HepG2 (cell line): ENCODE data around the gene MUC15. TPM values are rescaled to one million over a fixed set of nuclear protein-coding genes. Genes with fewer than 3 reads are reported as not detected.

Experiments used
- ATAC-seq: fragments of 200-7000 bp; cut with Tn5 transposase; 3 replicates; pipeline ENCODE4 v1.9.1; 2020; ENCODE audit warnings: mild to moderate bottlenecking, moderate library complexity
- BruUV-seq: library from RNA; stranded (reverse); fragments of 400-500 nt; replicated peaks from 2 replicates; lab custom pipeline; 2021; lab: Mats Ljungman, UMichigan
- CTCF ChIA-PET: fragments of 300-600 bp; formaldehyde crosslinking; extraction: SDS; loops from one replicate; lab custom pipeline; 2021; ENCODE audit warnings: low total read pairs, inconsistent platforms, low intra/inter-chr PET ratio; lab: Yijun Ruan, JAX
- POLR2A ChIA-PET: fragments of 350-600 bp; sonication (Branson Sonifier 250); formaldehyde crosslinking; loops from one replicate; lab custom pipeline; 2020; ENCODE audit warnings: antibody characterized with exemption, inconsistent platforms; lab: Yijun Ruan, JAX
- DNase-seq: peaks from one replicate; pipeline ENCODE4 v3.0.0-alpha.2; 2015; ENCODE audit warnings: low spot score
- FAIRE-seq: peaks from 3 replicates; lab custom pipeline; 2011; peaks lifted over from hg19 to GRCh38; lab: Jason Lieb, UNC
- H2AFZ ChIP-seq: one replicate; pipeline ENCODE4 v1.6.1; 2011; ENCODE audit warnings: low read length, inconsistent platforms
- H3K27ac ChIP-seq: fragments of 300-600 bp; 3 replicates; pipeline ENCODE4 v1.8.0; 2011; ENCODE audit warnings: mixed run types, mild to moderate bottlenecking, mixed read lengths, low read length, inconsistent platforms; ENCODE audit not compliant: insufficient read depth; ENCODE audit errors: extremely low read length
- H3K27me3 ChIP-seq, 2 experiments: fragments of 200-600 bp in 1 of 2; 2 replicates in 1 of 2; 3 replicates in 1 of 2; pipeline versions ENCODE4 v1.6.0 to v1.8.0; 2011; ENCODE audit warnings: low read length in 2 of 2, mild to moderate bottlenecking in 2 of 2, moderate library complexity in 2 of 2, inconsistent platforms in 1 of 2; ENCODE audit not compliant: insufficient read depth in 2 of 2, control insufficient read depth in 1 of 2
- H3K36me3 ChIP-seq, 2 experiments: fragments of 200-600 bp in 1 of 2; replicated peaks in 1 of 2; 2 replicates in 1 of 2; 3 replicates in 1 of 2; pipeline versions ENCODE4 v1.5.1 to v1.8.0; 2011; ENCODE audit warnings: low read length in 2 of 2, inconsistent platforms in 1 of 2; ENCODE audit not compliant: insufficient read depth in 2 of 2, control insufficient read depth in 1 of 2
- H3K4me1 ChIP-seq: 2 replicates; pipeline ENCODE4 v1.5.1; 2012; ENCODE audit warnings: low read length, inconsistent platforms; ENCODE audit not compliant: insufficient read depth
- H3K4me2 ChIP-seq: 2 replicates; pipeline ENCODE4 v1.6.0; 2011; ENCODE audit warnings: low read depth, low read length, inconsistent platforms
- H3K4me3 ChIP-seq, 3 experiments: fragments of 200-600 bp in 1 of 3; sonication (generic), shearing (Covaris generic) in 1 of 3; replicated peaks in 1 of 3; 2 replicates each; pipeline ENCODE4 v1.5.1; 2011 to 2016; ENCODE audit warnings: low read length in 3 of 3, inconsistent platforms in 2 of 3, low read depth in 2 of 3, mild to moderate bottlenecking in 2 of 3, control low read depth in 1 of 3, mixed read lengths in 1 of 3; ENCODE audit not compliant: insufficient read depth in 1 of 3
- H3K79me2 ChIP-seq: one replicate; pipeline ENCODE4 v1.6.1; 2011; ENCODE audit warnings: low read length, inconsistent platforms; ENCODE audit not compliant: insufficient read depth
- H3K9ac ChIP-seq: 2 replicates; pipeline ENCODE4 v1.6.0; 2011; ENCODE audit warnings: mild to moderate bottlenecking, low read depth, low read length, inconsistent platforms; ENCODE audit not compliant: insufficient read depth
- H3K9me3 ChIP-seq: 2 replicates; pipeline ENCODE4 v1.5.1; 2012; ENCODE audit warnings: mild to moderate bottlenecking, low read length
- H4K20me1 ChIP-seq: 2 replicates; pipeline ENCODE4 v1.6.0; 2011; ENCODE audit warnings: inconsistent platforms, mild to moderate bottlenecking, low read length, moderate library complexity; ENCODE audit not compliant: insufficient read depth
- ARNTL ChIP-seq: sonication (generic); formaldehyde crosslinking; IDR thresholded peaks from 2 replicates; pipeline ENCODE4 v1.4.0; 2020; ENCODE audit warnings: mild to moderate bottlenecking, missing genetic modification reagents
- HHEX ChIP-seq: IDR thresholded peaks from 2 replicates; pipeline ENCODE4 v1.6.1; 2016; ENCODE audit warnings: control low read depth
- HNRNPK ChIP-seq: fragments of 200-400 bp; formaldehyde crosslinking; IDR thresholded peaks from 2 replicates; pipeline ENCODE4 v1.6.1; 2018; ENCODE audit warnings: low read length, low read depth, moderate library complexity, mild to moderate bottlenecking; ENCODE audit not compliant: poor library complexity, severe bottlenecking
- POGZ ChIP-seq: sonication (generic); formaldehyde crosslinking; IDR thresholded peaks from 2 replicates; pipeline ENCODE4 v1.4.0; 2020; ENCODE audit warnings: mild to moderate bottlenecking, missing genetic modification reagents
- RFX5 ChIP-seq: IDR thresholded peaks from 2 replicates; pipeline ENCODE4 v1.6.1; 2011; ENCODE audit warnings: low read depth, low read length, improper control_type of control experiment
- RFXAP ChIP-seq: sonication (generic); formaldehyde crosslinking; IDR thresholded peaks from 2 replicates; pipeline ENCODE4 v1.4.0; 2020; ENCODE audit warnings: missing genetic modification reagents, borderline replicate concordance
- SALL2 ChIP-seq: sonication (generic); formaldehyde crosslinking; IDR thresholded peaks from 2 replicates; pipeline ENCODE4 v1.8.1; 2023; ENCODE audit warnings: mild to moderate bottlenecking, missing genetic modification reagents, inconsistent platforms
- SMAD1 ChIP-seq: sonication (generic); formaldehyde crosslinking; IDR thresholded peaks from 2 replicates; pipeline ENCODE4 v1.4.0; 2020; ENCODE audit warnings: missing genetic modification reagents, low read depth, mild to moderate bottlenecking, borderline replicate concordance
- ZFP36 ChIP-seq: fragments of 150-350 bp; IDR thresholded peaks from 2 replicates; pipeline ENCODE4 v1.6.1; 2018; ENCODE audit warnings: borderline replicate concordance, low read length, low read depth; ENCODE audit not compliant: partially characterized antibody
- ZNF329 ChIP-seq: sonication (generic); formaldehyde crosslinking; IDR thresholded peaks from 2 replicates; pipeline ENCODE4 v1.9.0; 2021; ENCODE audit warnings: low read depth, mild to moderate bottlenecking, missing genetic modification reagents
- ZNF547 ChIP-seq: sonication (generic); formaldehyde crosslinking; IDR thresholded peaks from 2 replicates; pipeline ENCODE4 v1.5.1; 2020; ENCODE audit warnings: mild to moderate bottlenecking, missing genetic modification reagents
- ZNF572 ChIP-seq: sonication (generic); formaldehyde crosslinking; IDR thresholded peaks from 2 replicates; pipeline ENCODE4 v1.5.1; 2020; ENCODE audit warnings: mild to moderate bottlenecking, missing genetic modification reagents
- ZNF709 ChIP-seq: sonication (generic); formaldehyde crosslinking; IDR thresholded peaks from 2 replicates; pipeline ENCODE4 v1.5.0; 2020; ENCODE audit warnings: mild to moderate bottlenecking, missing genetic modification reagents
- WGBS: methylation state at CpG from one replicate; pipeline ENCODE4 v1.1.6; 2017; ENCODE audit warnings: low lambda C conversion rate; 5-methylcytosine and 5-hydroxymethylcytosine counted together
- in situ Hi-C: cut with HindIII; loops from 2 replicates; pipeline ENCODE4 v1.10.0; 2017; ENCODE audit warnings: low pct_unique_long_range_greater_than_20kb; ENCODE audit not compliant: extremely low pct_ligation_motif_present
- intact Hi-C: fragments of 100-400 bp; cut with micrococcal nuclease; formaldehyde crosslinking; loops from one replicate; pipeline ENCODE4 v1.10.0; 2022; ENCODE audit not compliant: unreplicated experiment
- polyA plus RNA-seq, 8 experiments: library from polyadenylated mRNA; depleted of rRNA in 3 of 8; stranded (reverse) in 7 of 8; unstranded in 1 of 8; fragments of >200 nt; fragmentation: Illumina TruSeq in 4 of 8; extraction: Trizol in 4 of 8; gene quantifications; 2 replicates each; pipeline versions ENCODE4 v1.2.1 to v1.2.3, GENCODE V29; 2011 to 2016; ENCODE audit warnings: low read depth in 4 of 8, missing spikeins in 1 of 8, mixed read lengths in 1 of 8; ENCODE audit not compliant: insufficient read depth in 1 of 8
- total RNA-seq, 5 experiments: library from RNA; depleted of rRNA; stranded (reverse); fragments of >200 nt; fragmentation: Illumina TruSeq; extraction: Trizol; gene quantifications; 2 replicates each; pipeline ENCODE4 v1.2.3, GENCODE V29; 2016; ENCODE audit warnings: low read depth in 1 of 5
- TF ChIP-seq, protein P1 (sequence below): sonication (generic); formaldehyde crosslinking; IDR thresholded peaks from 2 replicates; pipeline ENCODE4 v1.8.1; 2023; ENCODE audit warnings: mild to moderate bottlenecking, missing genetic modification reagents, borderline replicate concordance
- TF ChIP-seq, protein P2 (sequence below): sonication (generic); formaldehyde crosslinking; IDR thresholded peaks from 2 replicates; pipeline ENCODE4 v1.8.0; 2022; ENCODE audit warnings: missing genetic modification reagents, low read depth, mild to moderate bottlenecking, borderline replicate concordance
- TF ChIP-seq, protein P3 (sequence below): sonication (generic); formaldehyde crosslinking; IDR thresholded peaks from 2 replicates; pipeline ENCODE4 v1.4.0; 2020; ENCODE audit warnings: low read depth, mild to moderate bottlenecking, missing genetic modification reagents

MUC15 gene
- total and polyA plus RNA-seq, 2 of the 13 experiments (the other 11 are each of a cell fraction or from before 2014, with no cell fraction given), result 4.5 to 18.0 TPM

DNA sequence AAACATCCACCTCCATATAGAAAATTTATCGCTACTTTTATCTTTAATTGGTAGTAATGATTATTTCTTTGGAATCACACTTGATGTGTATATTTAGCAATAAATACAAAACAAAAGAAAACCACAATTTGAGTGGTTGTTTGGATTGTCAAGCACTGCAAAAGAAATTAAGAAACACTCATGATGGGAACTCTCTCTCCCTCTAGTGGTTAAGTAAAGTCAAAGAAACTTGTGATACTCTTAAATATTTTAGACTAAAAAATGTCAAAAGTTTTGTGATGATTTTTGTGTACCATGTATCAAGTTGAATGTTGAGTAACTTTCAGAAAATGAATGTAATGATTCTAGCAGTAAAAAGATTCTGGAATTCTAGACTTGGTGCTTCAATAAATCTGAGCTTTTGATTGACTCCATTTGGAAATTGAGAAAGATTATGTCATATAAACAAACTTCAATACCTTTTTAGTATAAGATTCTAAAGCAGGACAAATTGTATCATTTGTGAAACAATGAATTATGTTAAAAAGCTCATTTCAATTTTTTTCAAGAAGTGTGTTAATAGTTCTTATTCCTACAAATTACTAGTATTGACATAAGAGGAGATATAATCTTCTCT is 20.8 kb downstream of the MUC15 start:
- no peaks in the 10 kb centered on the region for H3K79me2 ChIP-seq
- WGBS, result 0% methylated on average over 1 of the region's 1 CpG
- DNase-seq (no peak), FAIRE-seq (no peak), ATAC-seq (no peak)
- no TSS peak for BruUV-seq
- no peak overlapping the region for H3K27ac ChIP-seq
- in situ Hi-C loops (no loop called here), intact Hi-C loops (no loop called here)
- CTCF ChIA-PET, result interaction anchor here (1.5 kb wide), 1 partner anchor 254 kb away, joined by 3 read pairs; no protein-coding TSS in a partner anchor
- H3K4me2 ChIP-seq, result no peak overlapping the region
- no peaks in the 10 kb centered on the region for H3K27me3 ChIP-seq
- no peak overlapping the region for H2AFZ ChIP-seq
- POLR2A ChIA-PET, result no interaction called here
- no peaks in the 10 kb centered on the region for H4K20me1 ChIP-seq
- no peaks in the 10 kb centered on the region for H3K36me3 ChIP-seq
- no peak overlapping the region for H3K9ac ChIP-seq
- H3K9me3 ChIP-seq, result no peaks in the 10 kb centered on the region
- no peaks in the 10 kb centered on the region for H3K4me1 ChIP-seq
- TF ChIP-seq ZNF572 (CRISPR knock-in tag) (no peak), ARNTL (CRISPR knock-in tag) (no peak), ZNF709 (CRISPR knock-in tag) (no peak)
- TF ChIP-seq, protein P1, sequence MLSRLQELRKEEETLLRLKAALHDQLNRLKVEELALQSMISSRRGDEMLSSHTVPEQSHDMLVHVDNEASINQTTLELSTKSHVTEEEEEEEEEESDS (CRISPR knock-in tag), result no peak
- TF ChIP-seq, protein P2, sequence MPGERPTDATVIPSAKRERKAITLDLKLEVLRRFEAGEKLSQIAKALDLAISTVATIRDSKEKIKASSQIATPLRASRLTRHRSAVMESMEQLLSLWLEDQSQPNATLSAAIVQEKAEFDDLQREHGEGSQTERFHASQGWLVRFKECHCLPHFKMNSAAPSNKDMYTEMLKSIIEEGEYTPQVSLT (CRISPR knock-in tag), result no peak
- H3K4me3 ChIP-seq, result no peak overlapping the region

GRCh38 chr11:26550022-26550421 is 22.0 kb downstream of the MUC15 start:
- Histone ChIP-seq H3K9me3 (no peaks in the 10 kb centered on the region), H4K20me1 (no peaks in the 10 kb centered on the region), H3K4me2 (no peak overlapping the region), H3K27ac (no peak overlapping the region), H3K9ac (no peak overlapping the region), H3K36me3 (no peaks in the 10 kb centered on the region), H3K27me3 (no peaks in the 10 kb centered on the region), H3K79me2 (no peaks in the 10 kb centered on the region), H3K4me3 (no peak overlapping the region), H3K4me1 (no peaks in the 10 kb centered on the region), H2AFZ (no peak overlapping the region)
- TF ChIP-seq SALL2 (CRISPR knock-in tag), result no peak
- TF ChIP-seq RFX5, result no peak
- TF ChIP-seq ZNF547 (CRISPR knock-in tag), result no peak
- no peak for TF ChIP-seq POGZ (CRISPR knock-in tag)
- no peak for TF ChIP-seq SMAD1 (CRISPR knock-in tag)
- no peak for TF ChIP-seq RFXAP (CRISPR knock-in tag)
- TF ChIP-seq, protein P3, sequence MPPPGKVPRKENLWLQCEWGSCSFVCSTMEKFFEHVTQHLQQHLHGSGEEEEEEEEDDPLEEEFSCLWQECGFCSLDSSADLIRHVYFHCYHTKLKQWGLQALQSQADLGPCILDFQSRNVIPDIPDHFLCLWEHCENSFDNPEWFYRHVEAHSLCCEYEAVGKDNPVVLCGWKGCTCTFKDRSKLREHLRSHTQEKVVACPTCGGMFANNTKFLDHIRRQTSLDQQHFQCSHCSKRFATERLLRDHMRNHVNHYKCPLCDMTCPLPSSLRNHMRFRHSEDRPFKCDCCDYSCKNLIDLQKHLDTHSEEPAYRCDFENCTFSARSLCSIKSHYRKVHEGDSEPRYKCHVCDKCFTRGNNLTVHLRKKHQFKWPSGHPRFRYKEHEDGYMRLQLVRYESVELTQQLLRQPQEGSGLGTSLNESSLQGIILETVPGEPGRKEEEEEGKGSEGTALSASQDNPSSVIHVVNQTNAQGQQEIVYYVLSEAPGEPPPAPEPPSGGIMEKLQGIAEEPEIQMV, result no peak
- no peak for TF ChIP-seq HNRNPK
- no peak for TF ChIP-seq ZNF329
- no peak for TF ChIP-seq HHEX
- TF ChIP-seq ZFP36, result no peak
- CTCF ChIA-PET, result no interaction called here
- FAIRE-seq (no peak), DNase-seq (no peak), ATAC-seq (no peak)
- in situ Hi-C loops (no loop called here), intact Hi-C loops (no loop called here)
- BruUV-seq, result no TSS peak
- POLR2A ChIA-PET, result no interaction called here
- 3% methylated on average over 1 of the region's 1 CpG for WGBS
